Measurements from ENCODE around the gene RAPGEF3. TPM values are rescaled to one million over a fixed set of nuclear protein-coding genes. Genes with fewer than 3 reads are reported as not detected.
A peak's percentile ranks its signal among the peaks of the same experiment; 100 is the strongest.

The RAPGEF3 gene
- total RNA-seq, 2 donors from 2014 or later = 11.4 to 19.6 TPM

GRCh38 chr12:47772094-47772660 is 13.5 kb upstream of the RAPGEF3 start:
- DNase-seq = no peak
- Histone ChIP-seq H3K9ac (ENCODE audit: extremely low read depth, low read length, poor library complexity, severe bottlenecking) (no peak overlapping the region), H3K4me3 (ENCODE audit: low read length) (no peak overlapping the region), H3K9me3 (ENCODE audit: control insufficient read depth, low read length) (no peaks in the 10 kb centered on the region), H3K4me1 (ENCODE audit: control insufficient read depth, insufficient read depth, low read length) (peaks cover 5% of the 10 kb centered on the region), H3K27ac (ENCODE audit: low read depth, low read length) (no peak overlapping the region), H3K27me3 (ENCODE audit: control insufficient read depth, insufficient read depth, low read length, poor library complexity, severe bottlenecking) (peaks cover 7% of the 10 kb centered on the region), H3K36me3 (ENCODE audit: control insufficient read depth, insufficient read depth, low read length) (no peaks in the 10 kb centered on the region)
- 82 to 87% methylated on average over 6 to 12 of the region's 13 CpGs for WGBS, 2 experiments (ENCODE audit: insufficient coverage in 1 of 2, insufficient read length in 1 of 2)
- Mint-ChIP-seq H3K27me3 (ENCODE audit: insufficient read depth) (peaks cover 15% of the 10 kb centered on the region), H3K9me3 (no peaks in the 10 kb centered on the region), H3K27ac (peak overlapping the region; percentile 71), H3K36me3 (ENCODE audit: low read depth) (no peaks in the 10 kb centered on the region), H3K4me3 (peak overlapping the region; percentile 72), H3K4me1 (peaks cover 7% of the 10 kb centered on the region)
- TF ChIP-seq, protein P1, sequence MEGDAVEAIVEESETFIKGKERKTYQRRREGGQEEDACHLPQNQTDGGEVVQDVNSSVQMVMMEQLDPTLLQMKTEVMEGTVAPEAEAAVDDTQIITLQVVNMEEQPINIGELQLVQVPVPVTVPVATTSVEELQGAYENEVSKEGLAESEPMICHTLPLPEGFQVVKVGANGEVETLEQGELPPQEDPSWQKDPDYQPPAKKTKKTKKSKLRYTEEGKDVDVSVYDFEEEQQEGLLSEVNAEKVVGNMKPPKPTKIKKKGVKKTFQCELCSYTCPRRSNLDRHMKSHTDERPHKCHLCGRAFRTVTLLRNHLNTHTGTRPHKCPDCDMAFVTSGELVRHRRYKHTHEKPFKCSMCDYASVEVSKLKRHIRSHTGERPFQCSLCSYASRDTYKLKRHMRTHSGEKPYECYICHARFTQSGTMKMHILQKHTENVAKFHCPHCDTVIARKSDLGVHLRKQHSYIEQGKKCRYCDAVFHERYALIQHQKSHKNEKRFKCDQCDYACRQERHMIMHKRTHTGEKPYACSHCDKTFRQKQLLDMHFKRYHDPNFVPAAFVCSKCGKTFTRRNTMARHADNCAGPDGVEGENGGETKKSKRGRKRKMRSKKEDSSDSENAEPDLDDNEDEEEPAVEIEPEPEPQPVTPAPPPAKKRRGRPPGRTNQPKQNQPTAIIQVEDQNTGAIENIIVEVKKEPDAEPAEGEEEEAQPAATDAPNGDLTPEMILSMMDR (conservative IDR thresholded peaks at IDR 0.05) = no peak

- no peaks in the 10 kb centered on the region for H3K36me3 Mint-ChIP-seq (ENCODE audit: low read depth)
- H3K4me1 Mint-ChIP-seq = peaks cover 7% of the 10 kb centered on the region
- no peak overlapping the region for H3K9ac ChIP-seq (ENCODE audit: extremely low read depth, low read length, poor library complexity, severe bottlenecking)
- no peak overlapping the region for H3K4me3 ChIP-seq (ENCODE audit: low read length)
- H3K36me3 ChIP-seq (ENCODE audit: control insufficient read depth, insufficient read depth, low read length) = no peaks in the 10 kb centered on the region
- TF ChIP-seq, protein P1 (conservative IDR thresholded peaks at IDR 0.05) = no peak
- H3K4me3 Mint-ChIP-seq = no peak overlapping the region
- H3K27me3 Mint-ChIP-seq (ENCODE audit: insufficient read depth) = peaks cover 15% of the 10 kb centered on the region
- peaks cover 5% of the 10 kb centered on the region for H3K4me1 ChIP-seq (ENCODE audit: control insufficient read depth, insufficient read depth, low read length)
- DNase-seq = no peak
- peaks cover 7% of the 10 kb centered on the region for H3K27me3 ChIP-seq (ENCODE audit: control insufficient read depth, insufficient read depth, low read length, poor library complexity, severe bottlenecking)
- H3K27ac Mint-ChIP-seq = no peak overlapping the region
- H3K9me3 ChIP-seq (ENCODE audit: control insufficient read depth, low read length) = no peaks in the 10 kb centered on the region
- no peaks in the 10 kb centered on the region for H3K9me3 Mint-ChIP-seq
- 93% methylated on average over 6 of the region's 6 CpGs; no CpG with 5 or more reads in 1 of the 2 experiments for WGBS, 2 experiments (ENCODE audit: insufficient coverage in 1 of 2, insufficient read length in 1 of 2)
- H3K27ac ChIP-seq (ENCODE audit: low read depth, low read length) = no peak overlapping the region
These were observed 12.6 kb upstream of the RAPGEF3 start for GRCh38 chr12:47771304-47771703.

DNA sequence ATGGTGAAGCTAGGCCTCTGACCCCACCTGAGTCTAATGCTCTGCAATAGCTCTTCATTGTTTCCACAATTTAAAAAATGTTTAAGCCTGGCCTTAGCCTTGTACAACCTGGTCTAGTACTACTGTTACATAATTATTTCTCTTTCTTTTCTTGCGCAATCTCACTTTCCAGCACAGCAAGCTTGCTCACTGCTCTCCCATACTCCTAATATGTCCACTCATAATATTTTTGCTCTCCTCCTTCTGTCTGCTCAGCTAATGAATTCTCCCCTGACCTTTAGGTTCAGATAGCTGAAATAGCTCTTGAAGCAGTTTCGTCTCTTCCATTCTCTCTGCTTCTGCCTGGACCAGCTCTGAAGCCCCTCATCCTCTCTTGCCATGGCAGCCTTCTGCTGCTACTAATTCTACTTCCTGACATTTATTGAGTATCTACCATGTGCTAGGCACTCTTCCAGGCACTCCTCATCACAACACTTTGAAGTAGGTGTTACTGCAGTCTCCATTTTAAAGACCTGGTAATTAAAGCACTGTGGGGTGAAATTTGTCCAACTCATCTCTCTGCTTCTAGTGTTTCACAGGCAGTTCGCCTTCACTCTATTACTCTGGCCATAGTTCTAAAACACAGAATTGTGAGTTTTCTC is 11.5 kb upstream of the RAPGEF3 start:
- H3K9me3 Mint-ChIP-seq = no peaks in the 10 kb centered on the region
- Histone ChIP-seq H3K9ac (ENCODE audit: extremely low read depth, low read length, poor library complexity, severe bottlenecking) (no peak overlapping the region), H3K27me3 (ENCODE audit: control insufficient read depth, insufficient read depth, low read length, poor library complexity, severe bottlenecking) (peaks cover 7% of the 10 kb centered on the region), H3K36me3 (ENCODE audit: control insufficient read depth, insufficient read depth, low read length) (no peaks in the 10 kb centered on the region), H3K9me3 (ENCODE audit: control insufficient read depth, low read length) (no peaks in the 10 kb centered on the region), H3K4me3 (ENCODE audit: low read length) (no peak overlapping the region), H3K4me1 (ENCODE audit: control insufficient read depth, insufficient read depth, low read length) (peaks cover 5% of the 10 kb centered on the region), H3K27ac (ENCODE audit: low read depth, low read length) (no peak overlapping the region)
- H3K4me3 Mint-ChIP-seq = no peak overlapping the region
- 90 to 96% methylated on average over 3 of the region's 3 CpGs for WGBS, 2 experiments (ENCODE audit: insufficient coverage in 1 of 2, insufficient read length in 1 of 2)
- no peak for DNase-seq
- no peak overlapping the region for H3K27ac Mint-ChIP-seq
- H3K36me3 Mint-ChIP-seq (ENCODE audit: low read depth) = no peaks in the 10 kb centered on the region
- TF ChIP-seq, protein P1 (conservative IDR thresholded peaks at IDR 0.05) = no peak
- peaks cover 11% of the 10 kb centered on the region for H3K27me3 Mint-ChIP-seq (ENCODE audit: insufficient read depth)
- H3K4me1 Mint-ChIP-seq = peaks cover 7% of the 10 kb centered on the region

All from endodermal cell (in vitro differentiated cells).